GM18499 (cell line): ENCODE results near the gene STAT2.
"Not testable (repeated sequence)": the region's sequence is repeated elsewhere in the genome, so short reads cannot be mapped to it uniquely, and the experiment has no call there.

Experiments
- ATAC-seq: cut with Tn5 transposase; IDR thresholded peaks from one replicate; pipeline ENCODE4 v1.9.1; 2021; ENCODE audit warnings: moderate number of reproducible peaks; ENCODE audit not compliant: insufficient read depth, unreplicated experiment

Gene STAT2

DNA sequence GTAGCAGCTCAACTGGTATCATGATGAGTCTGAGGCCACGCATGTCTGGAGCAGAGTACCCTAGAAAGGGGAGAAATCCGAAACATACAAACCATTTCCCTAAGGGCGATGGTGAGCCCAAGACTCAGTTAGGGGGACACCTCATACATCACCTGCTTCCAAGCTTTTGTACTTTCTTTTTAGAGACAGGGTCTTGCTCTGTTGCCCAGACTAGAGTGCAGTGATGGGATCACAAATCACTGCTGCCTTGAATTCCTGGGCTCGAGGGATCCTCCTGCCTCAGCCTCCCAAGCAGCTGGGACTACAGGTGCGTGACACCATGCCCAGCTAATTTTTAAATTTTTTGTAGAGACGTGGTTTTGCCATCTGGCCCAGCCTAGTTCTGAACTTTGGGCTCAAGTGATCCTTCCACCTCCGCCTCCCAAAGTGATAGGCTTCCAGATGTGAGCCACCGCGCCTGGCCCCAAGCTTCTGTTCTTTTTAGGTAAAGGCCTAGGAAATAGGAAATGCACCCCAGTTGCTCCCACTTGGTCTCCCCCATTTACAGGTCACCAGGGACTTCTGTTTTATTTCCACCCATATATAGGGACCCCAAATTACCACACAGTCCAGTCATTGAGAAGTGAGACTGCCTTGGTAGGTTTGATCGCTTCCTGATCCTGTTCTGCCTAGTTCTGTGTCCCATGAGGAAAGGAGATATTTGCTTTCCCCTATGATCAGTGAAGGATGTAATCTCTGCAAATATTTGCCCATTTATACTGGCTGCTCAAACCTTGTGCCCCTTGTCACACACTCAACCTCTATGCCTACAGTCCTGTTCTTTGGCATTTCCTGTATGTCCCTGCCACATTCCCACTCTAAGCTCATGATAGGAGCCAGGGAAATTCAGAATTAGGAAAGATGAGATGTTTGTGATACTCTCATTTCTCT is 2.5 kb upstream of the STAT2 start, which contains the start of gene APOF:
TSS of gene APOF (minus strand) at position 728 of the 930 bp plus-strand sequence. CDS start at position 616, 112 bp downstream.
- ATAC-seq: no peak

- no peak for ATAC-seq
Measured at GRCh38 chr12:56361487-56362129, 1.7 kb upstream of the STAT2 start.

DNA sequence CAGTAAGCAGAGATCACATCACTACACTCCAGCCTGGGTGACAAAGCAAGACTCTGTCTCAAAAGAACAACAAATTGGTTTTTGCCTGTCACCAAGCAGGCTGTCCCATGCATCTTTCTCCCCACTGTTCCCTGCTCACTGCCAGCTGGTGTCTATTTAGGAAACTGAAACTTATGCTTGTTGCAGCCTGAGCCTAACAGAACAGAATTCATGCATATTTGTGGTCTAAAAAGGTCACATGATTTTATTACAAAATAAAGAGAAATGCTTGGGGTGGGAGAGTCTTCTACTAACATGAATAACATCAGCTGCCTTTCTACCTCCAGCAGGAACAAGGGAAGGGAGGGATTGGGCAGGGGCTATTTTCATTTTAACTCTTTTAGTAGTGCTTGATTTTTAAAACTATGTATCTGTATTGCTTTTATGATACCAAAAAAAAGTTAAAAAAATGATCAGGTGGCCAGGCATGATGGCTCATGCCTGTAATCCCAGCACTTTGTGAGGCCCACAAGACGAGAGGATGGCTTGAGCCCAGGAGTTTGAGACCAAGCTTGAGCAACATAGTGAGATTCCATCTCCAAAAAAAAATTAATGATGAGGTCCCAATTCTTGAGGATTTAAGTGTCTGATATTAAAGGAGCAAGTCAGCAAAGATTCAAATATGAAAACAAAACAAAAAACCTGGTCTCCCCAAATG is 923 bp downstream of the STAT2 start:
- ATAC-seq: no peak

- ATAC-seq: no peak
Measured at GRCh38 chr12:56351325-56351724, 8.6 kb downstream of the STAT2 start.

DNA sequence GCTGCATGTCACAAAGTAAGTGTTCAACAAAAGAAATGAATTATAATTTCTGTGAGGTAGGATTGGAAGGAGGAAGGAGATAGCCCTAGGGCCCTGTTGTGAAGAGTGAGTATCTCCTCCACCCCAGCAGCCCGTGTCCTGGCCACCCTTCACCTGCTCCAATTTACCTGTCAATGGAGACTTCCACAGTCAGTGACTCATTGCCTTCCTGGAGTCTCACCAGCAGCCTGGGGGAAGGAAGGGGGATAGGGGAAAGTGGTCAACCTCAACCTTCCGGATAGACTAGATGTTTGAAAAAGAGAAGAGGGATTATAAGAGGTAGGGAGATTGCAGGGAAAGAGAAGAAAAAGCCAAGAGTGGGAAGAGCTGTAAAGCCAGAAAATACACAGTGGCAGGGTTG is 9.2 kb downstream of the STAT2 start:
- ATAC-seq: no peak

GRCh38 chr12:56348776-56349175 is 11.1 kb downstream of the STAT2 start:
- ATAC-seq: no peak

DNA sequence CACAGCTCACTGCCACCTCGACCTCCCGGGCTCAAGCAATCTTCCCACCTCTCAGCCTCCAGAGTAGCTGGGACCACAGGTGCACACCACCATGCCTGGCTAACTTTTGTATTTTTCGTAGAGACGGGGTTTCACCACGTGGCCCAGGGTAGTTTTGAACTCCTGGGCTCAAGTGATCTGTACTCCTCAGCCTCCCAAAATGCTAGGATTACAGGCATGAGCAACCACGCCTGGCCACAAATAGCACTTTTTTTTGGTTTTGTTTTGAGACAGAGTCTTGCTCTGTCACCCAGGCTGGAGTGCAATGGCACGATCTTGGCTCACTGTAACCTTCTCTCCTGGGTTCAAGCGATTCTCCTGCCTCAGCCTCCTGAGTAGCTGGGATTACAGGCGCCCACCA is 12.7 kb downstream of the STAT2 start:
- ATAC-seq: not testable (repeated sequence)

- ATAC-seq: no peak
Measured at GRCh38 chr12:56346675-56347074, 13.2 kb downstream of the STAT2 start.

DNA sequence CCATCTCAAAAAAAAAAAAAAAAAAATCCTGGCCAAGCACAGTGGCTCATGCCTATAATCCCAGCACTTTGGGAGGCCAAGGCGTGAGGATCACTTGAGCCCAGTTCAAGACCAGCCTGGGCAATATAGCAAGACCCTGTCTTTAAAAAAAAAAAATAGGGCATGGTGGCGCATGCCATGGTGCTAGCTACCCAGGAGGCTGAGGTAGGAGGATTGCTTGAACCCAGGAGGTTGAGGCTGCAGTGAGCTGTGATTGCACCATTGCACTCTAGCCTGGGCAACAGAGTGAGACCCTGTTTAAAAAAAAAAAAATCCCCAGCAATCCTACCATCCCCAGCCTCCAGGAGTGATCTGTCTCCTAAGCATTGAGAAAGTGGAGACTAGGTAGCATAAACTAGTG is 17.6 kb downstream of the STAT2 start:
- ATAC-seq: not testable (repeated sequence)

- ATAC-seq: no peak
Measured at GRCh38 chr12:56341616-56342015, 18.3 kb downstream of the STAT2 start.

DNA sequence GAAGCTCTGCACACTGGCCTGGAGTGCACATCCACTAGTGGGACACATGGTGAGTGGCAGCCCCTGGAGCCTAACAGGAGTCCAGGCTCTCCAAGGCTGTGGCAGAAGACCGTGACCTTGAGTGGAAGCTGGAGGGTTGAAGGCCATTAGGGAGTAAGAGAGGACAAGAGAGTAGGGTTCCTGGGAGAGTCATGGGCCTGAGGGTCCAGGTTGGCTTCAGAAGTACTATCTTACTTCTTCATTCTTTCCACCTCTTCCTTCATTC is 20.8 kb downstream of the STAT2 start:
- ATAC-seq: no peak

DNA sequence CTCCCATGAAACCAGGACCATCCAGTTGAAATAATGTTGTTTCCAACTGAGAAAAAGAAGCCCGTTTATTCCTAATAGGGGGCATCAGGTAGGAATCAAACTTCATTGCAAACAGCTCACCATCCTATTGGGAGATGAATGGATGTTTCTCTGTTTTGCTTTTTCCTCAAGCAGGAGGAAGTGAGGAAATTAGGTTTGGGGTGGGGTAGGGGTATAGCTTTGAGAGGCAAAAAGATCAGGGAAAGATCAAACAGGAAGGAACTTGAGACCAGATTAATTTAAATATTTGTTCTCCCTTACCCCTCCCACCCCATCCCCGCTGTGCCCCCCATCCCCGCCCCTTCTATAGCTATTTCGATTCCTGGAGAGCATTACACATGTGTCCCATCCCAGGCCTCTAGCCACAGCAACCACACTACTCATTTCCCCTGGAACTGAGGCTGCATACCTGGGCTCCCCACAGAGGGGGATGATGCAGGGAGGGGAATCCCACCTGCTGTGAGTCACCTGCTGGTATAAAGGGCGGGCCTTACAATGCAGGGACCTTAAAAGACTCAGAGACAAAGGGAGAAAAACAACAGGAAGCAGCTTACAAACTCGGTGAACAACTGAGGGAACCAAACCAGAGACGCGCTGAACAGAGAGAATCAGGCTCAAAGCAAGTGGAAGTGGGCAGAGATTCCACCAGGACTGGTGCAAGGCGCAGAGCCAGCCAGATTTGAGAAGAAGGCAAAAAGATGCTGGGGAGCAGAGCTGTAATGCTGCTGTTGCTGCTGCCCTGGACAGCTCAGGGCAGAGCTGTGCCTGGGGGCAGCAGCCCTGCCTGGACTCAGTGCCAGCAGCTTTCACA is 21.4 kb downstream of the STAT2 start, which contains the start of gene IL23A:
TSS of gene IL23A (plus strand) at position 577 of the 850 bp plus-strand sequence. CDS start at position 738, 161 bp downstream.
- ATAC-seq: no peak

- ATAC-seq: no peak
Measured at GRCh38 chr12:56337753-56338251, 22.1 kb downstream of the STAT2 start.

- ATAC-seq: no peak
Measured at GRCh38 chr12:56336361-56337167, 23.3 kb downstream of the STAT2 start.

DNA sequence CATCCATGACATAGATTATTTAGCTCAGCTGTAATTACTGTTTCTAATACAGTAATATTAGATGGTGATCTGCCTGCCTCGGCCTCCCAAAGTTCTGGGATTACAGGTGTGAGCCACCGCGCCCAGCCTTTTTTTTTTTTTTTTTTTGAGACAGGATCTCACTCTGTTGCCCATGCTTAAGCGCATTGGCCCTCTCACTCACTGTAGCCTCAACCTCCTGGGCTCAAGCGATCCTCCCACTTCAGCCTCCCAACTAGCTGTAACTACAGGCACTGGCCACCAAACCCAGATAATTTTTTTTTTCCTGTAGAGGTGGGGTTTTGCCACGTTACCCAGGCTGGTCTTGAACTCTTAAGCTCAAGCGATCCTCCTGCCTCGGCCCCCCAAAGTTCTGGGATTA is 24.4 kb downstream of the STAT2 start:
- ATAC-seq: not testable (repeated sequence)

DNA sequence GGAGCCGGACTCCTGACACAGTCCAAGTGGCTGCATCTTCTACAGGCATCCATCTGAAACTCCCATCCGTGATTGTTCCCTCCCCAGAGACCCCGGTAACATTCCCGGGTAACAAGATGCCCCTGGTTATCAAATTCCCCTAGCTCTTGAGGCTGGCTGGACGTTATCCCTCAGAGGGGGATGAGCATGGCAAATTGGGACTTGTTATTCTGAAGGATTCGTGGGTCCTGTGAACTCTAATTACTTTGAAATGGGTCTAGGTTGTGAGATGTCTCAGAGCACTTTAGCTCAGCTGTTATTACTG is 25.5 kb downstream of the STAT2 start:
- no peak for ATAC-seq

- ATAC-seq: no peak
Measured at GRCh38 chr12:56333679-56334489, 26.0 kb downstream of the STAT2 start, which contains the start of gene PAN2. PAN2 (minus strand) TSS chr12:56334000; CDS start chr12:56333094, 906 bp downstream.

DNA sequence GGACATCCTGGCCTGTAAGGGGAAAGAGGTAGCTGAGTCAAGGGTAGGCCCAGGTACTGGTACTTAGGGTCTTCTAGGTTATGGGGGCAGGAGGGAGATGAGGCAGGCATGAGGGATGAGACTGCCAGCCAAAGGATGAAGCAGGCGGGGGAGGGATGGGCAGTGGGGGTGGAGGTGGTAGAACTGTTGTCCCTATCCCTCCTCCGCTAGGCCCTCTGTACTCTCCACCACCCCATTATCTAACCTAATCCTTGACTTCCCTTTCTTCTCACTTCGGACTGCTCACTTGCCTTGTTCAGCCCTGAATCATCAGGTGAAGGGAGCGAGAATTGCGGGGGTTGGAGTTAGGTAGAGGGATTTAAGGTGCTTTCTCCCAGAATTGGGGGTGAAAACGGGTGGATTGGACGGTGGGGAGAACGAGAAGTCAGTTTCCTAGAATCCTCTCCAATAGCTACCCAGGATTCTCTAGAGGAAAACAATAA is 26.7 kb downstream of the STAT2 start:
- no peak for ATAC-seq
